HG03196 (cell line): ENCODE results near the gene NID1.
"Not testable (repeated sequence)": the region's sequence is repeated elsewhere in the genome, so short reads cannot be mapped to it uniquely, and the experiment has no call there.

ENCODE experiments used
- ATAC-seq: cut with Tn5 transposase; IDR thresholded peaks from one replicate; pipeline ENCODE4 v1.9.1; 2021; ENCODE audit not compliant: unreplicated experiment

NID1 gene

GRCh38 chr1:236096660-236097482 is 32.0 kb upstream of the NID1 start:
- not testable (repeated sequence) for ATAC-seq

DNA sequence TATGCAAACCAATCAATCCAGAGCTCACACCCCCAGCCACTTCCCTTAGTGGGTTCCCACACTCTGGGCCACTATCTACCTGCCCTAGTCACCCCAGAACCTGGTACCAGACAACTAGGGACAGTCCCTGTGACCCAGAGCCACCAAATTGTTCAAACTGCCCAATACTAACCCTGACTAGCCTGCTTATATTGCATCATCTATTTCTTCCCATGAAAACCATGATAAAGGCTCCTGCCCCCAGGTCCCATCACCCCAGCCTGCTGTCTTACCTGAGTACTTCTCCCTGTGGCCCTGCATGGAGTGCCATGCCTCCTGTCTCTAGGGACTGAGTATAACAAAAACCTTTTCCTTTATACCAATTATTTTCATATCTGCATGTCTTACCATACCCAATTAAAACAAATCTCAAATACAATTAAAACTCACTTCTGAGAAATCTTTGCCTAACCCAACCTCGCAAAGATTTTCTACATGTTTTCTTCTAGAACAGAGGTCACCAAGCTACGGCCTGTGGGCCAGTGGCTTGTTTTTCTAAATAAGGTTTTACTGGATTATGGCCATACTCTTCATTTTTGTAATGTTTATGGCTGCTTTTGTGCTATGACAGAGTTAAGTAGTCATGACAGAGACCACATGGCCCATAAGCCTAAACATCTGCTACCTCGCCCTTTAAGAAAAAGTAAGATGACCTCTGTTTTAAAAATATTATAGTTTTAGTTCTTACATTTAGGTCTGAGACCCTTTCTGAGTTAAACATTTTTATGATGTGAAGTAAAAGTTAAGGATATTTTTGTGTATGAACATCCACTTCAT is 31.0 kb upstream of the NID1 start:
- ATAC-seq = no peak

DNA sequence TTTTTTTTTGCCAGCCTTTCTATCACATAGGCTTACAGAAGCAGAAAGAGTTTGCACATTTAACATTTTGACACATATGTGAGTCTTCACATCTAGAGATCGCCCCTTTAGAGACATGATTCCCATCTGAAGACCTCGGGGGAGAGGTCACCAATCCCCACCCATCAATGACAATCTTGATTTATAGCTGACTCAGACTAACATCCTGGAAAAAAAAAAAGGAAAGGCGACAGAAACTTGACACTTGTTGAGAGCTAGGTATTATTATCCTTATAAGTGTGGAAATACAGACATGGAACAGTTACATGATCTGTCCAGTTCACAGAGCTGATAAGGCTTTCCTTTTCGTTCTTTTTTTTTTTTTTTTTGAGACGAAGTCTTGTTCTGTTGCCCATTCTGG is 28.0 kb upstream of the NID1 start:
- ATAC-seq = no peak

DNA sequence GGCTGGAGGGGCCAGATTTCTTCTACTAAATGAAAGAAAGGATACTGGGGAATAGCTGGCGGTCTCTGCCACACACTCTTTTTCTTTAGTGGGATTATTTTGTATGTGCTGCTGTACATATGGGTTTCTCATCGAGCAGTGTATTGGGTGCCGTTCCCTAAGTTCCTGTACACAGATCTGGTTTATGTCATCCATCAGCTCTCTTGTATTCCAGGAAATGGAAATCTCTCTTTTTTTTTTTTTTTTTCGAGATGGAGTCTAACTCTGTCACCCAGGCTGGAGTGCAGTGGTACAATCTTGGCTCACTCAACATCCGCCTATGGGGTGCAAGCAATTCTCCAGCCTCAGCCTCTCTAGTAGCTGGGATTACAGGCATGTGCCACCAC is 27.0 kb upstream of the NID1 start:
- ATAC-seq = no peak

DNA sequence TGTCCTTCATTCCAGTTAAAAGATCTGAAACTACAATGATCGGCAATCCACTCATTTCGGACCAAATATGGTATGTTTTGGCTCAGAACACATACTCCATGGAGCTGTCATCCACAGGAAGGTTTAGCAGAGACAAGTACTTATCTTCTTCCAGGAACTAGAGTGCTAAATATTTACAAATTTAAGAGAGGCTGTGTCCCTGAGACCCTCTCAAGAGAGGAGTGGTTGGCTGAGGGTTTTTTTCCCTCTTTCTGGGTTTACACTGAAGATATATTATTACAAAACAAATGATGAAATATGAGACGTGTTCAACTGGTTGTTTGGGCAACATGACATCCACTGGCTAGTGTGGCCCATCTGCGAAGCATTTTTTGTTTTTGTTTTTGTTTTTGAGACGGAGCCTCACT is 25.9 kb upstream of the NID1 start:
- no peak for ATAC-seq

- ATAC-seq = peak; percentile 56
Measured at GRCh38 chr1:236089046-236089773, 24.3 kb upstream of the NID1 start.

- ATAC-seq = no peak
Measured at GRCh38 chr1:236086537-236086936, 21.6 kb upstream of the NID1 start.

DNA sequence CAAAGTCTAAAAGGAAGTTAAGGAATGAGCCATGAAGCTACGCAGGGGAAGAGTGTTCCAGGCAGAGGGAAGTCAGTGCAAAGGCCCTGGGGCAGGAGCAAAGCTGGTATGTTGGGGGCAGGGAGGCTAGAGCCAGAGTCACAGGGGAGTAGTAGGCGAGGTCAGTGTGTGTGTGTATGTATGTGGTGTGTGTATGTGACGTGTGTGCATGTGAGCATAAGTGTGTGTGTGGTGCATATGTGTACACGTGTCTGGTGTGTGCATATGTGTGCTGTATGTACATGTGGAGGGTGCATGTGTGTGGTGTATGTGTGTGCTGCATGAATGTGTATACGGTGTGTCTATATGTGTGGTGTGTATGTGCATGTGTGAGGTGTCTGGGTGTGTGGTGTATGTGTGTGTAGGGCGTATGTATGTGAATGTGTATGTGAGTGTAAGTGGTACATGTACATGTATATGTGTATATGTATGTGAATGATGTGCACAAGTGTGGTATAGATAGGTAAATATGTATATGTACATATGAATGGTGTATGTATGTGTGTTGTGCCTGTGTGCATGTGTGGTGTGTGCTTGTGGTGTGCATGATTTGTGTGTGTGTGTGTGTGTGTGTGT is 20.8 kb upstream of the NID1 start:
- ATAC-seq = no peak

- no peak for ATAC-seq
Measured at GRCh38 chr1:236084386-236084730, 19.5 kb upstream of the NID1 start.

DNA sequence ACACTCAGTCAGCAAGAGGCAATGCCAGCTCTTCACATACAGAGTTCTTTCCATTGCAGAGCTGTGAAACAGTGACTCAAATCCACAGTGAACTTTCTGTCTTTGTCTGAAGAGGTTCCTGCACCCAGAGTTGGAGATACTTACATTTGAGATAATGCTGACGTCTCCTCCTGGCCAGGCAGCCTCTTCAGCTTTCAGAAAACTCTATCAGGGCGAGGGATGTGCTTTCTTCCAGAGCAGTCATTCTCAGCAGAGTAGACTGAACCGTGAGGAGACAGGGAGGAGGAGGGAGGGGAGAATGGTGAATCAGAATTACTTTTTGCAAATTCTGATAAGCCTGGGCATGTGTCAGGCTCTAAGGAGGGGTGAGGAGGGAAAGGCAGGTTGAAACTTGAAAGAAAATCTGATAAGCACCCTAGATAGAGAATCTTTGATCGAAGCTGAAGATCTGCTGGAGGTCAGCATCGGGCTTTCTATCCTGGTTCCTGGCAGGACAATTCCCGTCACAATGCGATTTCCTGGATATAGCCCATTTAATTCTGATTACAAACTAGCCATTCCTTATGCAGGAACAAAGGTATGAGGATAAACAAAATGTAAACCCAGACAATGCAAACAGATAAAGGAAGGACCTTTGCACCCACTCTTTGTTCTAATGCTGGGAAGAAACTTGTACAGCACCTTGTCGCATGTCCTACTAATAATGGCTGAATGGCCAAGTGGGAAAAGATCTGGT is 18.9 kb upstream of the NID1 start:
- no peak for ATAC-seq

GRCh38 chr1:236082526-236082925 is 17.6 kb upstream of the NID1 start:
- no peak for ATAC-seq

- no peak for ATAC-seq
Measured at GRCh38 chr1:236081546-236082227, 16.8 kb upstream of the NID1 start.

DNA sequence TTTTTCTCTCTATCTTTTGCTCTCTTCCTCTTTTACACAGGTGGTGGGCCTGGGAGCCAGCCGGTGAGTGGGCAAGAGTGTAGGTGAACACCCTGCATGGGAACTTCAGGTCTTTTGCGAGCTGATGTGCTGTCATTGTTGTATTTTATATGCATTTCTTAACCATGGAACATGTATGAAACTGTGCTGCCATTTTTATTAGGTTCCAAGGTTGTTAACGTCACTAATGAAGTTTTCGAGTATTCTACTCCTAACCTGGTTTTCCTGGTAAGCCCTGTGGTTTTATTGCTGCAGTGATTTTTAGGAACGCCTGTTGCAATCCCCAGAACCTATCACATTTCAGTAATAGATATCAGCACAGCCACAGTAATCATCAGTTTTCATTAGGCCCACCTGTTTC is 14.8 kb upstream of the NID1 start:
- ATAC-seq = no peak

DNA sequence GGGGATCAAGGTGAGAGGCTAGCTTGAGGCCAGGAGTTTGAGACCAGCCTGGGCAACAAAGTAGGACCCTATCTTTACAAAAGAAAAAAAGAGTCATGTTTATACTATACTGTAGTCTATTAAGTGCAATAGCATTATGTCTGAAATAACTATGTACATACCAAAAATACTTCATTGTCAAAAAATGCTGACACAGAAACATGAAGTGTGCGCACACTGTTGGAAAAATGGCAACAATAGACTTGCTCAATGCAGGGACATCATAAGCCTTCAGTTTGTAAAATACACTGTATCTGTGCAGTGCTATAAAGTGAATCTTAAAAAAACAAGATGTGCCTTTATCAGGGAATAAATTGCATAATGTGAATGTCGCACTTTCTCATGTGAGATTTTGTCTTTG is 14.1 kb upstream of the NID1 start:
- no peak for ATAC-seq

DNA sequence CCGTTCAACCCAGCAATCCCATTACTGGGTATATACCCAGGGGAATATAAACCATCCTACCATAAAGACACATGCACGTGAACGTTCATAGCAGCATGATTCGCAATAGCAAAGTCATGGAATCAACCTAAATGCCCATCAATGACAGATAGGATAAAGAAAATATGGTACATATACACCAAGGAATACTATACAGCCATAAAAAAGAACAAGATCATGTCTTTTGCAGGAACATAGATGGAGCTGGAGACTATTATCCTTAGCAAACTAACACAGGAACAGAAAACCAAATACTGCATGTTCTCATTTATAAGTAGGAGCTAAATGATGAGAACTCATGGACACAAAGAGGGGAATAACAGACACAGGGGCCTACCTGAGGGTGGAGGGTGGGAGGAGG is 13.2 kb upstream of the NID1 start:
- ATAC-seq = not testable (repeated sequence)

DNA sequence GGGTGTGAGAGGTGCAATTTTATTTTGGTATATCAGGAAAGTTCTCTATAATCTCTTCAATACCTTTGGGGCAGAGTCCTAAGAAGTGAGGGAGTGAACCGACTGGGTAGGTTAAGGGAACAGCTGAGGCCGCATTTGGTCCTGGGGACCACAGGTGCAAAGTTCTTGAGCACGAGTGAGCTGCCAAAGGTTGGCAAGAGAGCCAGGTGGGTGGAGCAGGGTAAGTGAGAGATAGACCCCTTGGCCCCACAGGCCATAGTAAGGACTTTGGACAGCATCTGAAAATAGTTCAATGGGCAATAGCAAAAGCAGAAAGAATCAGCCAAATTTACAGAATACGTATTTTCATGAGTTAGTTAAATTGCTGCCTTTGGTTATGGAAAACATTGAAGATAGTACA is 11.0 kb upstream of the NID1 start:
- no peak for ATAC-seq

DNA sequence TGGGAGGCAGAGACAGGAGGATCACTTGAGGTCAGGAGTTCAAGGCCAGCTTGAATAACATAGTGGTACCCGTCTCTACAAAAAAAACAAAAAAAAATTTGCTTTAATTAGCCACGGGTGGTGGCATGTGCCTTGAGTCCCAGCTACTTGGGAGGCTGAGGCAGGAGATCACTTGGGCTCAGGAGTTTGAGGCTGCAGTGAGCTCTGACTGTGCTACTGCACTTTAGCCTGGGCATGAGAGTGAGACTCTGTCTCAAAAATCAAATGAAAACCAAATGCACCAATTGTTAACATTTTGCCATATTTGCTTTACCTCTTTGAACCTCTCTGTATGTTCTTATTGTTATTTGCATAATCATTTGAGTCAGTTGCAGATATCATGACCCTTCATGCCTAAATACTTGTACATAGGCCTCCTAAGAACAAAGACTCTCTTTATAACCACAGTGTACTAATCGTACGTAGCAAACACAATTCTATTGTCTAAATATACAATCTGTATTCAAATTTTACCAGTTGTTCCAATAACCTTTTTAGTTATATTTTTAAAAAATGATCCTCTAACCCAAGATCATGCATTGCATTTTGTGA is 8.5 kb upstream of the NID1 start:
- ATAC-seq = no peak

DNA sequence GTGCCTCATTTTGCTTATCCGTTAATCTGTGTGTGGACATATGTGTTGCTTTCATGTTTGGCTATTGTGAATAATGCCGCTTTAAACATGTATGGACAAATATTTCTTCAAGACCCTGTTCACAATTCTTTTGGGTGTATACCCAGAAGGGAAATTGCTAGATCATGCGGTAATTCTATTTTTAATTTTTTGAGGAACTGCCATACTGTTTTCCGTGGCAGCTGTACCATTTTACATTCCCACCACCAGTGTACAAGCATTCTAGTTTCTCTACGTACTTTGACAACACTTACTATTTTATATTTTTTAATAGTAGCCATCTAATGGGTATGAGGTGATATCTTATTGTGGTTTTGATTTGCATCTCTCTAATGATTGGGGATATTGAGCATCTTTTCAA is 7.1 kb upstream of the NID1 start:
- ATAC-seq = no peak

- ATAC-seq = no peak
Measured at GRCh38 chr1:236070753-236071152, 5.9 kb upstream of the NID1 start.

- ATAC-seq = no peak
Measured at GRCh38 chr1:236069796-236070195, 4.9 kb upstream of the NID1 start.
